NCI-H187 treated with DMSO at 0.1 percent for 48 hours (cell line): ENCODE measurements around the gene ZNF775.

ENCODE experiments used
- DNase-seq: peaks from one replicate; lab custom pipeline; 2025; lab: John Stamatoyannopoulos, UW

Gene ZNF775

DNA sequence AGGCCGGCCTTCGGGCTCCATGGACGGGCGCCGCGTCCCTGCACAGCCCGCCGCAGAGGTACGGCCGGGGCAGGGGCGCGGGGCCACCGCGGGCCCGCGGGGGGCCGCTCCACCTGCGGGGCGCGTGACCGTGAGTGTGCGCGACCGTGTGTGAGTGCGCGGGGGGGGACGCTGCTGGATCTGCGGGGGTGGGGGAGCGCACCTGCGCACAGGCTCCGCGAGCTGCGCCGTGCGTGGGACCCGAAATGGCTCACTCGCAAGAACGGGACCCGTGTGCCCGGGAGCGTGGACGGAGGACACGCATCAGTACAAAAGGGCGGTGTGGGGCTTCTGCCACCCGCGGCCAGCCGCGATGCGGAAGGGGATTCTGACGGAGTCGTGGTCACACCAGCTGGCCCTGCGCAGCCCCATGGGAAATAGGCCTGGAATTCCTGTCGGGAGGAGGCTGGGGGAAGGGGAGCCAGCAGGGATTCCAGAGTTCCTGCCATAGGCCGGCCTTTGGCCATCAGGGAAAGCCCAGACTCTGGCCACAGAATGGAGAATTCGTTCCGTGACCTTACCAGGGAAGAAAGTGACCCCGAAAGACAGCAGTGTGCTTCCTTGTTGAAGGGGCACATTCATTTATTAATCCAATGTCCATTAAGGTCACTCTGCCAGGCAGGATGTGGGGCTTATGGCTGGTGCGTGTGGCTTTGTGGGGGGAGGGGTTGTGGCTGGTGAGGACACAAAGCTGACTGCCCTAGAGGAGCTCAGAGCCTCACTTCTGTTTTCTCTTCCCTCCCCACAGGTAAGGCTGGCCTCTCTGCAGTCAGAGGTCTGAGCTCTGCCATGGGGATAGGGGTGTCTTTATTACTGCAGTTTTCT is 10.0 kb upstream of the ZNF775 start:
- no peak for DNase-seq

DNA sequence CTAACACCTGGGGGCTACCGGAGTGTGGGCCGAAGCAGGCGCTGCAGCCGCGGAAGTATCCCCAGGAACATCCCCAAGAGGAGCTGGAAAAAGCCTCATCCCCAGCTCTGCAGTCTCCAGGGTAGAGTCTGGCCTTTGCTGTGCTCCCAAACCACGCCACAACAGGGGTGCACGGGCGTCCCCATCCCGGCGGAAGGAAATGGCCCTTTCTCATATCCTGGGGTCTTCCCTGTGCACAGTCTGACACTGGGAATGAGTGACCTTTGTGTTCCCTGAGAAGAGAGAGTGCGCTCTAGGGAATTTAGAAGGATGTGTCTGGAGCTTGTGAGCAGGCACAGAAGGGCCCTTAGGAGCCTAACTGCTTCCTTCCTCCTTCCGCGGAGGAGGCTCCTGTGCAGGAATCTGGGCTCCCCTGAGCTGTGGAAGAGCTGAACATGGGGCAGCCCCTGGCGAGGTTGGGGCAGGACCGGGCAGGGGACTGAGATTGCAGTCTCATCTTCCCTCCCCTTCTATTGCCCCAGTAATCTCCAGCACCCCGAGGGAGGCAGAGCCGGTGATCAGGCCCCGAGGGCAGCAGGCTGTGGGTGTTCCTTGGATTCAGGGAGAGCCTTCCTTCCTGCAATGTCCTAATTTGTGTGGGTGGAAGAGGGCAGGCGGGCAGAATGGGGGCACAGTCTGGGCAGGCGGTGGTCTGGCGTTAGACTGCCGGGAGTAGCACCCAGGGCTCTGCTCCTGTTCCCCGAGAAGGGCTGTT is 9.2 kb upstream of the ZNF775 start:
- no peak for DNase-seq

DNA sequence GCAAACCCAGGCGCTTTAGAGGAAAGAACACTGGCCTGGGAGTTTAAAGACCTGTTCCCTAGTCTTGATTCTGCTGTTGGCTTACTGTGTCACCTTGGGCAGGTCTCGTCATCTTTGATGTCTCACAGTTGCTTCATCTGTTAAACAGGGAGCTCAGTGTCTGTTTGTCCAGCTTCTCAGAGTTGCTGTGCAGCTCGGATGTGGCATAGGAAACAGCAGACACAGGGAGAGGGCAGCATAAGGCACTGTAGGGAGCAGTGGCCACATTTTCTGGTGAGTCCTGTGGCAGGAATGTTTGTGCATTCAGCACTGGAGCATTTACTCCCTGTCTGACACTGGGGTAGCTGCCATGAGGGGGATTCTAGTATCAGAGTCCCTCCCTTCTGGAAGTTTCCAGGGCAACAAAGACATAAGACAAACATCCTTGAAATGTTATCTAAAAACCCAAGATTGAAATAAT is 8.5 kb upstream of the ZNF775 start:
- DNase-seq: no peak

DNA sequence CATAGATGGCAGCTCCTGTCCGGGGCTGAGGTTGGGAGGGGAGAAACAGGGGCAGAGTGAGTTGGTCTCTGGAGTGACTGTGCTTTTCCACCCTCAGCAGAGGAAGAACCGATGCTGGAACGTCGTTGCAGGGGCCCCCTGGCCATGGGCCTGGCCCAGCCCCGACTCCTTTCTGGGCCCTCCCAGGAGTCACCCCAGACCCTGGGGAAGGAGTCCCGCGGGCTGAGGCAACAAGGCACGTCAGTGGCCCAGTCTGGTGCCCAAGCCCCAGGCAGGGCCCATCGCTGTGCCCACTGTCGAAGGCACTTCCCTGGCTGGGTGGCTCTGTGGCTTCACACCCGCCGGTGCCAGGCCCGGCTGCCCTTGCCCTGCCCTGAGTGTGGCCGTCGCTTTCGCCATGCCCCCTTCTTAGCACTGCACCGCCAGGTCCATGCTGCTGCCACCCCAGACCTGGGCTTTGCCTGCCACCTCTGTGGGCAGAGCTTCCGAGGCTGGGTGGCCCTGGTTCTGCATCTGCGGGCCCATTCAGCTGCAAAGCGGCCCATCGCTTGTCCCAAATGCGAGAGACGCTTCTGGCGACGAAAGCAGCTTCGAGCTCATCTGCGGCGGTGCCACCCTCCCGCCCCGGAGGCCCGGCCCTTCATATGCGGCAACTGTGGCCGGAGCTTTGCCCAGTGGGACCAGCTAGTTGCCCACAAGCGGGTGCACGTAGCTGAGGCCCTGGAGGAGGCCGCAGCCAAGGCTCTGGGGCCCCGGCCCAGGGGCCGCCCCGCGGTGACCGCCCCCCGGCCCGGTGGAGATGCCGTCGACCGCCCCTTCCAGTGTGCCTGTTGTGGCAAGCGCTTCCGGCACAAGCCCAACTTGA is 7.8 kb upstream of the ZNF775 start:
- no peak for DNase-seq

DNA sequence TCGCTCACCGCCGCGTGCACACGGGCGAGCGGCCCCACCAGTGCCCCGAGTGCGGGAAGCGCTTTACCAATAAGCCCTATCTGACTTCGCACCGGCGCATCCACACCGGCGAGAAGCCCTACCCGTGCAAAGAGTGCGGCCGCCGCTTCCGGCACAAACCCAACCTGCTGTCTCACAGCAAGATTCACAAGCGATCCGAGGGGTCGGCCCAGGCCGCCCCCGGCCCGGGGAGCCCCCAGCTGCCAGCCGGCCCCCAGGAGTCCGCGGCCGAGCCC is 7.2 kb upstream of the ZNF775 start:
- DNase-seq: no peak

DNA sequence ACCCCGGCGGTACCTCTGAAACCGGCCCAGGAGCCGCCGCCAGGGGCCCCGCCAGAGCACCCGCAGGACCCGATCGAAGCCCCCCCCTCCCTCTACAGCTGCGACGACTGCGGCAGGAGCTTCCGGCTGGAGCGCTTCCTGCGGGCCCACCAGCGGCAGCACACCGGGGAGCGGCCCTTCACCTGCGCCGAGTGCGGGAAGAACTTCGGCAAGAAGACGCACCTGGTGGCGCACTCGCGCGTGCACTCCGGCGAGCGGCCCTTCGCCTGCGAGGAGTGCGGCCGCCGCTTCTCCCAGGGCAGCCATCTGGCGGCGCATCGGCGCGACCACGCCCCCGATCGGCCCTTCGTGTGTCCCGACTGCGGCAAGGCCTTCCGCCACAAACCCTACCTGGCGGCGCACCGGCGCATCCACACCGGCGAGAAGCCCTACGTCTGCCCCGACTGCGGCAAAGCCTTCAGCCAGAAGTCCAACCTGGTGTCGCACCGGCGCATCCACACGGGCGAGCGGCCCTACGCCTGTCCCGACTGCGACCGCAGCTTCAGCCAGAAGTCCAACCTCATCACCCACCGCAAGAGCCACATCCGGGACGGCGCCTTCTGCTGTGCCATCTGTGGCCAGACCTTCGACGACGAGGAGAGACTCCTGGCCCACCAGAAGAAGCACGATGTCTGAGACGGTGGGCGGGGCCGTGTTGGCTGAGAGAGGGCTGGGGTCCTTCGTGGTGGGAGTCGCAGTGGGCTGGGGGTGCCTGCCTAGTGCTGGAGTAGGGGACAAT is 6.7 kb upstream of the ZNF775 start:
- no peak for DNase-seq

DNA sequence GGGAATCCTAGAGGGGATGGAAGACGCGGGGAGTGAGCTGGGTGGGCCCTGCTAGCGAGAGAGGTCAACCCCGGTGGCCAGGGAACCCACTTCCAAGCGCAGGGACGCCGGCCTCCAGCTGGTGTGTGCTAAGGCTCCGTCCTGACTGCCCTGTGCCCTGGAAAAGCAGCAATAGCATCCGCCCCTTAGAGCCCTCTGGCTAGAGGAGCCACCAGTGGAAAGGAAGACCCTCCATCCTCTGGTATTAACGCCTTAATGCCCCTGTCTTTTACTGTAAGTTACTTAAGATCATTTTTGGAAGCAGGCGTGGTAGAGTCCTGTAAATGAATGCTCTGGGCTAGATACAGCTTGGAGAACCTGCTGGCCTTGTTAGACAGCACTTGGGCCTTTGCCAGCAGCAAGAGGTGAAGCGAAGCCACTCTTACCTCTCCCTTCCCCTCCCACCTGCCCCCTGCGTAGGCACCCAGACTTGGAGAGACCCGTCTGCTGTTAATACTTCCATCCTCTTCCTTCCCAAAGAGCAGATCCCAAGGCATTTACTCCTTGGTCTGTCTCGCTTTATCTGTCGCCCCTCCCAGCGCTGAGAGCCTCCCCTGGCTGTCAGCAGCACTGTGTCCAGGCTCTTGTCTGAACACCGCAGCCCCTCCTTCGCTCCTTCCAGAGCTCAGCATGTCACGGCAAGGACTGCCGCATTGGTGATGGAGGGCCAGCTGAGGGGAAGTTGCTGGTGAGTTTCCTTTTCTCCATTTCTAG is 5.9 kb upstream of the ZNF775 start:
- no peak for DNase-seq

DNA sequence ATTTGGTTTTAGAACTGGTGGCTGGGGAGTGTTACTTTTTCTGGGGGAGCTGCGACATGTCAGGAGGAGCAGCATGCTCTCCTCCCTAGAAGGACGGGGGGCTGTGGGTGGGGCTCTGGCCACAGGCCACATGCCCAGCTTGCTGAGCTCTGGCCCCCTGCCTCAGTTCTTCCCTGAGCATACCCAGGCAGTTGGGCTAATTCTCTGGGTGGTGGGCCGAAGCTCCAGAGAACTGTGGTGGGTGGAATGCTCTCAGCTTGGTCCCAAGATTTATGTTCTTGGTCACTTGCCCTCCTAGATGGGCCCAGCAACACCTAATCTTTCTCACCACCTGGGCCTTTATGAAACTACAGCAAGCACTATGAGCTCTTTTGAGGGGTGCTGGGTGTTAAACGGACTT is 5.1 kb upstream of the ZNF775 start:
- DNase-seq: no peak

DNA sequence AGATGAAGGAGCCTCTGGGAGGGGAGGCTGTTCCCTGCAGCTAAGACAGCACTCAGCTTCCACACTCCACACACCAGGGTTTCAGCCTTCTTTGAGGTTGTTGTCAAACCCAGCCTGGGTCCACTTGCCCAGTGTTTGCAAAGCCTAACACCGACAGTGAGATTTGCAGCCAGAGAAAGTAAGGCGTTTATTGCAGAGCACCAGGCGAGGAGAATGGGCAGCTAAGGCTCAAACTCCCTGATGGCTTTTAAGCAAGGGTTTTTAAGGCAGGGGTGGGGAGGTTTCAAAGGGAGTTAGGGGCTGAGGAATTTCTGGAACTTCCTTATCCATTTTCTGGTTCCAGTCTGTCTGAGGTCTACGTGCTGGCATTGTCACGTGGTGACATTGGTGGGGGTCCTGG is 4.7 kb upstream of the ZNF775 start:
- DNase-seq: no peak

DNA sequence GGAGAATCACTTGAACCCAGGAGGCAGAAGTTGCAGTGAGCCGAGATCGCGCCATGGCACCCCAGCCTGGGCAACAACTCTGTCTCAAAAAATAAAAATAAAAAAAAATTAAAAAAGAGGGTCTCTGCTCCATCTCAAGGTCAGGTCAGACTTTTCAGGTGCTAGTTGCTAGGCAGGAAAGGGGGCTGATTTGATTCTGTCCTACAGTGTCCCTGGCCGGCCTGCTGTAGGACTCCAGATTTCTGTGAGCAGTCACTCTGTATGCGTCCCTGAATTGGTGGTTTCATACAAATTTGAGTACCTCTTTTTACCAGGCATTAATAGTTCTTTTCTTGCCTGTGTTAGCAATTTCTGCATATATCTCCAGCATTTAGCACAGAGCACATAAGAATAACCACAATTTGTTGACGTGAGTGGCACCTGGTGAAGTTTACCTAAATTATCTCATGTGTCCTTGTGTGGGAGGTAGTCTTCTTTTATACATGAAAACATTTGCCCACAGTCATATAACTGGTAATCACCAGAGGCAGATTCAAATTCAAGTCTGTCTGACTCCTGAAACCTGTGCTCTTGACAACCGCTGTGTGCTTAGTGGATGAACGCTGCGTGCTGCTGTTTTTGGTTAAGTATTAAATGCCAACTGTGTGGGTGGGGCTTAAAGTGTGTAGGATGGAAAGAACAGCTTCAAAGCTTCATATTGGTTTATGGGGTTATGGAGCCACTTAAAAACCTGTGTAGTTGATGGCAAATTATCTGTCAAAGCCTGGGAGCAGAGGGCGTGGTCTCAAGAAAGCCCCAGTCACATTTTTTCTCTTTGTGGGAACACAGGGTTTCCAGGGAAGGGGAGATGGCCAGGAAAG is 3.2 kb upstream of the ZNF775 start:
- DNase-seq: no peak

DNA sequence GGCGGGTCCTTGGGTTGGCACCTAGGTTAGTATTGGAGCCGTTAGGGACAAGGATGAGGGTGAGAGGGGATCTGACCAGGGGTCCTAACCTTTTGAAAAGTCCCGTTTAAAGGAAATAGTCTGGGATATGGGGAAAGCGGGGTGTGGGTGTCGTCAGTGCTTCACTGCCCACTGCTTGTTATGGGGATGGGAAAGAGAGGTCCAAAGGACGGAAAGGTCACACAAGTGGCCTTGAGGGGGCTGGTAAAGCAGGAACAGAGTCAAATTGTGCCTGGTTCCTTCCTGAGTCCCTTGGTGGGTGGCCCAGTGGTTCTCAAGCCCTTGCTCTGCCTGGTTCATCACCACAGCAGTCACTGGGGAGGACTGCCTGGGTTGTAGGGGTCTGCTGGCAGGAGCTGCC is 2.6 kb upstream of the ZNF775 start:
- no peak for DNase-seq

DNA sequence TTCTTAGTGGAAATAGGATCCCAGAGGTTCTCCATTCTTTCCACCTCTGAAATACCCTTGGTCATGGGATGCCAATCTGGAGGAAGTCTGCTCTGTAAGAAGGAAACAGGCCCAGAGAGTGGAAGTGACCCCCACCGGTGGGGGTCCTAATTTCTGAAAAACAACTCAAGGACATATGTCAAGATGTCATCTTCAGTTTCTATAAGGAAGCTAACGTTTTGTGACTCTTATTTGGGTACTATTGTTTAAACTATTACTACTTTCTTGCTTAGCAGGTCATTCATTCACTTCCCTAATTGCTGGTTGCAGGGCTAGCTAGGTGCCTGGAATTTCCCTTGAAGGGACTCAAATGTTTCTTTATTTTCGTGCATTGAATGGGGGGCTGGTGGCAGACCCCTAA is 1.9 kb upstream of the ZNF775 start:
- DNase-seq: no peak

DNA sequence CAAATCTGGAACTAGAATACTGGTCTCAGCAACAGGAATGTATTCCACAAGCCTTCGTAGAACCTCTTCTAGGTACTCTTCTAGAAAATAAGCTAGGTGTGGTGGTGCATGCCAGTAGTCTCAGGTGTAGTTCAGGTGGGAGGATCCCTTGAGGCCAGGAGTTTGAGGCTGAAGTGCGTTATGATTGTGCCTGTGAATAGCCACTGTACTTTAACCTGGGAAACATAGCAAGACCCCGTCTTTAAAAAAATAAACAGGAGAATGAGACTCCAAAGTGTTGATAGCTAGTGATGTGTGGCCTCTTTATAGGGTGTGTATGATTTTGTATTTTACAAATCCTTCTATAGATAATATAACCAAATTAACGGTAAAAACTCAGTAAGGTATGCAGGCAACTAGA is 1.5 kb upstream of the ZNF775 start:
- no peak for DNase-seq

DNA sequence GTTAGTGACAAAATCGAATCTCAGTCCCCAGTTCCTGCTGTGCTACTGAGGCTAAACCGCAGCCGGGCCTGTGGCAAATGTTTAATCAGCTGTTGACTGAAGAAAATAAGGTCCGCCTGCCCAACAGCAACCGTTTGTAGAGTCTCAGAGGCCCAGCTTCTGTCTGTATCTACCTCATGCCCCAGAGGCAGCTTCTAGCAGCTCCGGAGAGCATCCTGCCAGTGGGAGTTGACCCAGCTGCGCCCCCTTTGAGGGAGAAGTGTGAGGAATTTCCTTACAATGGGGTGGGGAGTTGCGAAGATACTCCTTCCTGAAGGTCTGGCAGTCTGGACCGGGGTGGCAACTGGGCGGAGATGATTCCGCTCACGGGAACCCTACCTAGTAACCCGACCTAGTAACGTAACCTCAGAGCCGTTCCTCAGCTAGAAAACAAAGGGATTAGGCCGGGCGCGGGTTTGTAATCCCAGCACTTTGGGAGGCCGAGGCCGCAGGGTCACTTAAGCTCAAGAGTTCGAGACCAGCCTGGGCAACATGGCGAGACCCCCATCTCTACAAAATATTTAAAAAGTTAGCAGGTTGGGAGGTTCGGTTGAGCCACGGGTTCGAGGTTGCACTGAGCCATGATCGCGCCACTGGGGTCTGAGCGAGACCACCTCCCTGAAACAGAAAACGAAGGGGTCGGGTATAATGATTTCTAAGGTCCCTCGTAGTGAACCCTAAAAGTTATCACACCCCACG is 846 bp upstream of the ZNF775 start:
- no peak for DNase-seq

DNA sequence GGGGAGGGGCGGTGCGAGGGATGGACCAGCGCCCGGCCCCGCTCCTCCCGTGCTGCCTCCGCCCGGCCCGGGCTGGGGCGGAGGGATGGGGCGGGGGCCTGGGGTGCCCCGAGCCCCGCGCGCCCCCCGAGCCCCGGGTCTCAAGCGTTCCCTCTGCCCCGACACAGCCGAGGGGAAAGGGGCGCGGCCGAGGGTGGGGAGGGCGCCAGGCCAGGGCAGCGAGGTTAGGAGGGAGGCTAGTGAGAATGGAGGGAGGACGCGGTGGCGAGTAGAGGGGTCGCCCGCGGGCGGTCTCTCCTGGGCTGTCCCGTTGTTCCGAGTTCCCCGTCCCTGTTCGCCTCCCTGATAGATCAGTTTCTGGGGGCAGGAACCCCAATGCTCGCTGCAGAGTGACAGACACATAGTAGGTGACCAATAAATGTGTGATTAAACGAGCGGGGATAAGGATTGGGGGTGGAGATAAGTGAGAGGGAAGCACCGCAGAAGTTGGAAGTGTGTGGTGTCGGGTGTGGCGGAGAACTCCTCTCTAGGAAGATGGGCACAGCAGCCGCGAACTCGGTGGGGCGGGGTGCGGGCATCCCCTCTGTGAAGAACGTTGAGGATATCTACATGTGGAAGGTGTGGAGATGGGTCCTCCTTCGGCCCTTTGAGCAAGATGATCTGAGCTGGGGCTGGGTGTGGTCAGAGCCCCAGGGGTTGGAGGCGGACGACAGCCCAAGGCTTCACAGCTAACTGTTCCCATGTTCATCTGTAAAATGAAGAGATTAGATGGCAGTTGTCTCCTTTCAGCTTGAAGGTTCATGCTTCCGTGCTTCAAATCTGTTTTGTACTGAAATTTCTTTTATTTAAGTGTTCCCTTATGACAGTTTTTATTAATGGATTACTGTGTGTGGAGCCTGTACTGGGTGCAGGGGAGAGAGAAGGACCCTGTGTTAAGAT is 580 bp downstream of the ZNF775 start:
- no peak for DNase-seq

DNA sequence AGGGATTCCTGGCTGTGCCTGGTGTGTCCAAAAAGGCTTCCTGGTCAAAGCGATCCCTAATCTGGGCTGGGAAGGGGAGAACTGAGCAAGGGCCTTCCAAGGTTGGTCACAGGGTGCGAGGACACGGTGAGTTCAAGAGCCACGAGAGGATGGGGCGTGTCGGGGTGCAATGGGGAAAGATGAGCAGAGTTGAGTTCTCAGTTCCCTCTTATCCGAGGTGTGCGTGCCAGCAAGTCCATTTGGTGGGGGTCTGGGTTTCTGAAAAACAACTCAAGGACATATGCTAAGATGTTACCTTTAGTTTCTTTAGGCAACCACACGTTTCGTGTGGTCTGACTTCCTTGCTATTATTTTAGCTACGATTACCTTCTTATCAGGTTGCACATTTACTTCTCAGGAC is 1.3 kb downstream of the ZNF775 start:
- DNase-seq: no peak

DNA sequence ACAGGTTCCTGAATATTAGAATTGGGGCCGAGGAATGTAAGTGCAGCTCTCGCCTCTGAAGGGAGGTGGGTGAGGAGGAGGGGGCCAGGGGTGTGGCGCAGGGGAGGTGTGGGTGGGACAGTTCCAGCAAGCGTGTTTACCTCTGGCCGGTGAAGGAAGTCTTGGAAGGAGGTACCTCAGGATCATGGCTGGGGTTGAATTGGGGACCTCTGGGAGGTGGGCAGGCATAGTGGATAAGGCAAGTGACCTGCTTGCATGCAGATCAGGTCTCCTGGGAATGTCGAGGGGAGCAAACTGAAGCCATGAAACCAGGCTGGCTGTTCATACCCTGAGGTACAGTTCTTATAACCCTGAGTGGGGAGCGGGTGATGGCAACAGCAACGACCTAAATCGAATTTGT is 2.0 kb downstream of the ZNF775 start:
- DNase-seq: no peak

DNA sequence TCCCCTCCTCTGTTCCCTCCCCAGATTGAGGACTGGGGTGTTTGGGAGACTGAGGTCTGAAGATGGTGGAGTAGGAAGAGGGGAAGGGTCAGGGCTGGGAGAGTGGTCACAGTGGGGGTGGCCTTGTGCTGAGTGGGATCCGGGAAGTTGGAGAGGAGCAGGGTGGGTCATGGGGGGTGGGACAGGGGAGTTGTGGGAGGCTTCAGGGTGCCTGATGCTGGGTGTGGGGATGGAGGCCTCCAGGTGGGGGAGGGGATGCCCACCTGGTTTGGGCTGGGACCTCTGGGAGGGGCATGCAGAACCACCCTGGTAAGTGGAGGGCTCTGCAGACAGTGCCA is 2.6 kb downstream of the ZNF775 start:
- no peak for DNase-seq
